C4-2B (cell line): ENCODE results near the gene PTPRN2.

ENCODE experiments used
- H3K27ac ChIP-seq: fragments of 450-650 bp; 2 replicates; pipeline ENCODE4 v1.5.1; 2017
- ZFX ChIP-seq: fragments of 450-650 bp; IDR thresholded peaks from 2 replicates; pipeline ENCODE4 v1.6.1; 2017
- TF ChIP-seq, protein P1 (sequence below): fragments of 450-650 bp; conservative IDR thresholded peaks from 2 replicates; pipeline ENCODE4 v1.5.1; 2017; ENCODE audit warnings: mild to moderate bottlenecking

The PTPRN2 gene

DNA sequence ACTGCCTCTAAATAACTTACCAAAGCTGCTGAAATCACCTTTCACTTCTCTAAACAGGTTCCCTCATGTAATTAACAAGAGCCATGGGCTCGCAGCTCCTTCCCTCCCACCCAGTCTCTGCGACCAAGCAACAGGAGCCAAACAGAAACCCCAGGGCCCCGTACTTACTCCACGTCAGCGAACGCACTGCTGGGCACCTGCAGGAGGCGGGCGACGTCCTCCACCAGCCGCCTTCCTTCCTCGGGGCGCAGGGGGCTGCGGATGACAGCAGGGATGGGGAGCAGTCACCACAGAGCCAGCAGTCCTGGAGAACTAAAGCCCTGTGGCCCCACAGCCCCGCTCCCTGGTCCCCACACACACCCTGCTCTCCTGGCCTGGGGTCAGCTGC, 477.0 kb downstream of the PTPRN2 start:
- TF ChIP-seq, protein P1, sequence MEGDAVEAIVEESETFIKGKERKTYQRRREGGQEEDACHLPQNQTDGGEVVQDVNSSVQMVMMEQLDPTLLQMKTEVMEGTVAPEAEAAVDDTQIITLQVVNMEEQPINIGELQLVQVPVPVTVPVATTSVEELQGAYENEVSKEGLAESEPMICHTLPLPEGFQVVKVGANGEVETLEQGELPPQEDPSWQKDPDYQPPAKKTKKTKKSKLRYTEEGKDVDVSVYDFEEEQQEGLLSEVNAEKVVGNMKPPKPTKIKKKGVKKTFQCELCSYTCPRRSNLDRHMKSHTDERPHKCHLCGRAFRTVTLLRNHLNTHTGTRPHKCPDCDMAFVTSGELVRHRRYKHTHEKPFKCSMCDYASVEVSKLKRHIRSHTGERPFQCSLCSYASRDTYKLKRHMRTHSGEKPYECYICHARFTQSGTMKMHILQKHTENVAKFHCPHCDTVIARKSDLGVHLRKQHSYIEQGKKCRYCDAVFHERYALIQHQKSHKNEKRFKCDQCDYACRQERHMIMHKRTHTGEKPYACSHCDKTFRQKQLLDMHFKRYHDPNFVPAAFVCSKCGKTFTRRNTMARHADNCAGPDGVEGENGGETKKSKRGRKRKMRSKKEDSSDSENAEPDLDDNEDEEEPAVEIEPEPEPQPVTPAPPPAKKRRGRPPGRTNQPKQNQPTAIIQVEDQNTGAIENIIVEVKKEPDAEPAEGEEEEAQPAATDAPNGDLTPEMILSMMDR = no peak
- TF ChIP-seq ZFX = no peak
- H3K27ac ChIP-seq = no peak overlapping the region

DNA sequence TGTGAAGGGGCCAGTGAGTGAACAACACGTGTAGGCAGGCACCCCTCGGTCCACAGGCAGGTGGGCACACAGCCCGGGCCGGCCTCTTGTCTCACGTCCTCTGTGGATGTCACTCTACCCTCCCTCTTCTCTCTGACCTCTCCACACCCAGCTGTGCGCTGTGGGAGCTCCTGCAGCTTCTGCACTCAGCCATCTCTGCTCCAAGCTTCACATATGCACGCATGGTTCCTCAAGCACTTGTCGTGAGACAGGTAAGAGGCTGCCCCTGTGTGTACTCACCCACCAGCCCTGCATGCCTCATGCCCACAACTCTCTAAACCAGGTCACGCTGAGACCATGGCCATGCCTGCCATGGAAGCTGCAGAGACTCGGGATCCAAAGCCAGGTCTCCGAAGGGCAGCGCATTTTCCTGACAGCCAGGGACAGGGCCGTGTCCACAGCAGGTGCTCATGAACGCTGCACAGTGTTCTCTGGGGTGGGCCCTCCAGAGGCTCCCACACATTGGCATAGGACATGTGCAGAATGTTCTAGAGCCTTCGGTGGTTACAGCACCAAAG, 477.5 kb downstream of the PTPRN2 start:
- no peak for TF ChIP-seq ZFX
- TF ChIP-seq, protein P1 = no peak
- no peak overlapping the region for H3K27ac ChIP-seq

DNA sequence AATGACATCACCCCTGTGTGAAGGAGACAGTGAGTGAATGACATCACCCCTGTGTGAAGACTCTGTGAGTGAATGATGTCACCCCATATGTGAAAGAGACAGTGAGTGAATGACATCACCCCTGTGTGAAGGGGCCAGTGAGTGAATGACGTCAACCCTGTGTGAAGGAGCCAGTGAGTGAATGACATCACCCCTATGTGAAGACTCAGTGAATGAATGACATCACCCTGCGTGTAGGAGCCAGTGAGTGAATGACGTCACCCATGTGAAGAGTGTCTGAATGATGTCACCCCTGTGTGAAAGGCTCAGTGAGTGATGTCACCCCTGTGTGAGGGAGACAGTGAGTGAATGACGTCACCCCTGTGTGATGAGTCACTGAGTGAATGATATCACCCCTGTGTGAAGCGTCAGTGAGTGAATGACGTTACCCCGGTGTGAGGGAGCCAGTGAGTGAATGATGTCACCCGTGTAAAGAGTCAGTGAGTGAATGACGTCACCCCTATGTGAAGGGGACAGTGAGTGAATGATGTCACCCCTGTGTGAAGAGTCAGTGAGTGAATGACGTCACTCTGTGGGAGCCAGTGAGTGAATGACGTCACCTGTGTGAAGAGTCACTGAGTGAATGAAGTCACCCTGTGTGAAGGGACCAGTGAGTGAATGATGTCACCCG, 478.1 kb downstream of the PTPRN2 start:
- TF ChIP-seq ZFX = no peak
- TF ChIP-seq, protein P1 = no peak
- no peak overlapping the region for H3K27ac ChIP-seq

DNA sequence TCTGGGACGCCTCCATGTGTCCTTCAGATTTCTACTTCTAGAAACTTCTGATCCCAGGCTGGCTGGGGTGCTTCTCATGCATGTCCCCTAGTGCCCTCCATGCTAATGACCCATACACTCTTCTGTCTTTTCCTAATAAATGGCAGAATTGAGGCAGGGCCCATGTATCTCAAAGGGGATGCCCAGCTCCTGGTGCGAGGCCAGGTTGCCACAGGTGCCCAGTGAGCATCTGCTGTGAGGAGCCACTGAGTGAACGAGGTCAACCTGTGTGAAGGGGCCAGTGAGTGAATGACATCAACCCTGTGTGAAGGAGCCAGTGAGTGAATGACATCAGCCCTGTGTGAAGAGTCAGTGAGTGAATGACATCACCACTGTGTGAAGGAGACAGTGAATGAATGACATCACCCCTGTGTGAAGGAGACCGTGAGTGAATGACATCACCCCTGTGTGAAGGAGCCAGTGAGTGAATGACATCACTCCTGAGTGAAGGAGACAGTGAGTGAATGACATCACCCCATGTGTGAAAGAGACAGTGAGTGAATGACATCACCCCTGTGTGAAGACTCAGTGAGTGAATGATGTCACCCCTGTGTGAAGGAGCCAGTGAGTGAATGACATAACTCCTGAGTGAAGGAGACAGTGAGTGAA, 478.9 kb downstream of the PTPRN2 start:
- TF ChIP-seq, protein P1 = no peak
- no peak for TF ChIP-seq ZFX
- no peak overlapping the region for H3K27ac ChIP-seq

DNA sequence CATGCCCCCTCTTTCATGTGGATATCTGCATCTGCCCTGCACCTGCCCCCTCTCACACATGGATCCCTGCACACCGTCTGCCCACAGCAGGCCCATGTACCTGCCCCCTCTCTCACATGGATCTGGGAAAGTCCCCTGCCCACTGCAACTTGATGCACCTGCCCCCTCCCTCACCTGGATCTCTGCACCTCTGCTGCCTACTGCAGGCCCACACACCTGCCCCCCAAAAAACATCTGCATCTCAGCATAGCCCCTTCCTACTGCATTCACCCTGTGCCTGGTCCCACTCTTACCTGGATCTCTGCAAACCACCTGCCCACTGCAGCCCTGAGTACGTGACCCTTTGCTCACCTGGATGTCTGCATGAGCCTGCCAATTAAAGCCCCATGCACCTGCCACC, 479.8 kb downstream of the PTPRN2 start:
- TF ChIP-seq, protein P1 = no peak
- no peak for TF ChIP-seq ZFX
- H3K27ac ChIP-seq = no peak overlapping the region

DNA sequence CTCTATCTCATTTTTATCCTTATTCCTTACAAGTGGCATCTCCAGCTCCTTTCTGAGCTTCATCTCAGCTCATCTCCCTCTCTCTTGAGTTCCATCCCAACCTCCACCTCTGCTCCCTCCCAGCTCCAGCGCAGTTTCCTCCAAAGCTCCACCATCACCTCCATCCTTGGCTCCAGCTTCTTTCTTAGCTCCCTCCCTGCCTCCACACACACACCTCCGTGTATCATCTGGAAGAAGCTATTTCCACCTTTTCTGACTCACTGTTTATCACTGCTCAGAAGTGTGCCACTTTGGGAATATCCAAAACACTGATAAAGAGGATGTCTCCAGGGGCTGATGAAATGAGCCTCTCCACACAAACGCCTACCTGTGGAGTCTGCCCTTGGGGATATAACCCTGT, 481.4 kb downstream of the PTPRN2 start:
- H3K27ac ChIP-seq = no peak overlapping the region
- TF ChIP-seq, protein P1 = no peak
- TF ChIP-seq ZFX = no peak

DNA sequence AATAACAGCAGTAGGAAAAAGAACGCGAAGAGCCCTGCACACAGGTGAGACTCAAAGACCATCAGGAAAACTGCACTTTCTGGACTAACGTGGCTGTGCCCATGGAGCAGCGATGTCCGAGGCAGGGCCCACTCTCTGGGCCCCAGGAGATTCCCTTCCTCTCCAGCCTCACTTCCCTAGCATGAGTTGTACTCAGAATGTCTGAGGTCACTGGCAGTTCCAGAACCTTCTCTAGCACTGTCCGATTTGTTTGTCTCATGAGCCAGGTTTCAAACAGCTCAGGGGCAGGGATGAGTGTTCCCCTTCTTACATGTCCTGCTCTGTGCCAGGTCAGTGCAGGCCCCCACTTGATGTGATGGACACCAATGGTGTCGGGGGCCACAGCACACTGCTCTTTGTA, 484.2 kb downstream of the PTPRN2 start:
- H3K27ac ChIP-seq = no peak overlapping the region
- TF ChIP-seq ZFX = no peak
- TF ChIP-seq, protein P1 = no peak
